Measurements from ENCODE around the gene CREB5. TPM values are rescaled to one million over a fixed set of nuclear protein-coding genes. Genes with fewer than 3 reads are reported as not detected.

The CREB5 gene
- total RNA-seq, 1 experiment from 2014 or later, result 19.2 TPM

DNA sequence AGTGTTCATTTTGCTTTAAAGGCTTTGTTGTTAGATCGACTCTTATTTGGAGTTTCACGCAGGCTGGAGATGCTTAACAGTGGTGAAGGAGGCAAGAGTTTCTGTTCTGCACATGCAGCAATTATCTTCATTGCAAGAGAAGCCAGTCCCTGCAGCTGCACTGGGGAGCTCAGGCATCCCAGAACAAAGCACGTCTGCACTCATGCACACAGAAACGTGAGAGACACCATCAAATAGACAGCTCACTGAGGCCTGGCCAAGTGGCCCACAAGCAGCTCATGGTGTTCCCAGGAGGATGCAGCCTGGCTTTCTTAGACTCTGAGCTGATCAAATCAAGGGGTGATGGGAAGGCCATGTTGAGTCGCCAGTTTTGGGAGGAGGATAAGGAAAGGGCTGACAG lies 246.1 kb downstream of the CREB5 start:
- DNase-seq, result no peak
- CTCF ChIA-PET, result no interaction called here
- no peak overlapping the region for H3K4me3 Mint-ChIP-seq (ENCODE audit: low read depth, unreplicated experiment)
- no TSS peak for BruUV-seq (replicated peaks)
- no peak for TF ChIP-seq CTCF (IDR thresholded peaks at IDR 0.05; ENCODE audit: unreplicated experiment)
- H3K4me1 Mint-ChIP-seq (ENCODE audit: low read depth, unreplicated experiment), result no peaks in the 10 kb centered on the region
- no peaks in the 10 kb centered on the region for H3K36me3 Mint-ChIP-seq (ENCODE audit: insufficient read depth, unreplicated experiment)
- no peak overlapping the region for H3K27ac Mint-ChIP-seq (ENCODE audit: unreplicated experiment)
- peaks cover 4% of the 10 kb centered on the region for H3K9me3 Mint-ChIP-seq (ENCODE audit: low read depth, unreplicated experiment)
- intact Hi-C loops (cut with micrococcal nuclease; ENCODE audit: unreplicated experiment), result no loop called here
- H3K27me3 Mint-ChIP-seq (ENCODE audit: unreplicated experiment), result no peaks in the 10 kb centered on the region

GRCh38 chr7:28660132-28660531 lies 247.8 kb downstream of the CREB5 start:
- intact Hi-C loops (cut with micrococcal nuclease; ENCODE audit: unreplicated experiment), result no loop called here
- H3K4me3 Mint-ChIP-seq (ENCODE audit: low read depth, unreplicated experiment), result no peak overlapping the region
- CTCF ChIA-PET, result interaction anchor here (0.6 to 1.2 kb wide), 5 partner anchors 8 to 712 kb away, joined by 3 to 6 read pairs (median 4); no protein-coding TSS in a partner anchor
- no TSS peak for BruUV-seq (replicated peaks)
- peaks cover 15% of the 10 kb centered on the region for H3K27me3 Mint-ChIP-seq (ENCODE audit: unreplicated experiment)
- no peaks in the 10 kb centered on the region for H3K4me1 Mint-ChIP-seq (ENCODE audit: low read depth, unreplicated experiment)
- no peak for TF ChIP-seq CTCF (IDR thresholded peaks at IDR 0.05; ENCODE audit: unreplicated experiment)
- H3K36me3 Mint-ChIP-seq (ENCODE audit: insufficient read depth, unreplicated experiment), result no peaks in the 10 kb centered on the region
- no peak overlapping the region for H3K27ac Mint-ChIP-seq (ENCODE audit: unreplicated experiment)
- peaks cover 4% of the 10 kb centered on the region for H3K9me3 Mint-ChIP-seq (ENCODE audit: low read depth, unreplicated experiment)
- no peak for DNase-seq

DNA sequence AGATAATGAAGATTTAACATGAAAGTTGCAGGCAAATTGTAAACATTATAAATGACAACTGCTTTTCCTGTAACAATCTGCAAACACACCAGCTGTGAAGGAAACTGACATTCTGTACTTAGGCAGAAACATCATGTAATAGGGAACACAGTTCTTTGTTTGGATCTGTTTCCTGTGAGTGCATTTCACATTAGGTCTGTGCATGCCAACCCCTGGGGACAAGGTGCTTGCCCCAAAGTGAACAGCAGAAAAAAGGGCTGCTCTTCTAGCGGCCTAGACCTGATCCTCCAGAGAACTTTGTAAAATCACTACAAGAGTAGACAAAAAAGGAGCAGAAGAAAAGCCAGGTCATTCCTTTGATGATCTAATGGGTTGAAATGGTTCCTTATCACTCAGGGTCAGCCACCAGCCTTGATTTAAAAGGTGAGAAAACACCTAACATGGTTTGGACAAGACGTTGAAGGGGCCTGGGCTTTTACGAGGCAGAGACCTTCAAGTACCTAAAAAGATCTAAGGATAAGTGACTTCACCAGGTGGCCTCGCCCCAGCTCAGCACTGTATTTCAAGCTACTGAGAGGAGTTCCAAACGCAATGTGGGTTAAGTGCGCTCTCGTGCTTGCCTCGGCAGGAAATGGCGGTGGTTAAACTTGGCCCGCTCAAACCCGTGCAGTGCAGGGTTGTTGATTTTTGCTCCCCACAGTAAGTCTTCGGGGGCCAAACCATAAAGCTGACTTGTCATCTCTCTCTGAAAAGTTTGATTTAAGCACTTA lies 249.7 kb downstream of the CREB5 start:
- DNase-seq, result no peak
- H3K27ac Mint-ChIP-seq (ENCODE audit: unreplicated experiment), result no peak overlapping the region
- H3K4me1 Mint-ChIP-seq (ENCODE audit: low read depth, unreplicated experiment), result no peaks in the 10 kb centered on the region
- H3K4me3 Mint-ChIP-seq (ENCODE audit: low read depth, unreplicated experiment), result no peak overlapping the region
- no peak for TF ChIP-seq CTCF (IDR thresholded peaks at IDR 0.05; ENCODE audit: unreplicated experiment)
- CTCF ChIA-PET, result interaction anchor here (0.8 kb wide), 1 partner anchor 30 kb away, joined by 3 read pairs; no protein-coding TSS in a partner anchor
- H3K9me3 Mint-ChIP-seq (ENCODE audit: low read depth, unreplicated experiment), result peaks cover 4% of the 10 kb centered on the region
- BruUV-seq (replicated peaks), result no TSS peak
- intact Hi-C loops (cut with micrococcal nuclease; ENCODE audit: unreplicated experiment), result no loop called here
- H3K27me3 Mint-ChIP-seq (ENCODE audit: unreplicated experiment), result peaks cover 16% of the 10 kb centered on the region
- H3K36me3 Mint-ChIP-seq (ENCODE audit: insufficient read depth, unreplicated experiment), result no peaks in the 10 kb centered on the region

- DNase-seq, result no peak
- H3K4me3 Mint-ChIP-seq (ENCODE audit: low read depth, unreplicated experiment), result no peak overlapping the region
- H3K27me3 Mint-ChIP-seq (ENCODE audit: unreplicated experiment), result peaks cover 16% of the 10 kb centered on the region
- H3K4me1 Mint-ChIP-seq (ENCODE audit: low read depth, unreplicated experiment), result no peaks in the 10 kb centered on the region
- no peaks in the 10 kb centered on the region for H3K9me3 Mint-ChIP-seq (ENCODE audit: low read depth, unreplicated experiment)
- TF ChIP-seq CTCF (IDR thresholded peaks at IDR 0.05; ENCODE audit: unreplicated experiment), result no peak
- CTCF ChIA-PET, result interaction anchor here (1.1 to 1.7 kb wide), 2 partner anchors 20 to 190 kb away, joined by 4 read pairs; no protein-coding TSS in a partner anchor
- BruUV-seq (replicated peaks), result no TSS peak
- H3K27ac Mint-ChIP-seq (ENCODE audit: unreplicated experiment), result no peak overlapping the region
- intact Hi-C loops (cut with micrococcal nuclease; ENCODE audit: unreplicated experiment), result no loop called here
- no peaks in the 10 kb centered on the region for H3K36me3 Mint-ChIP-seq (ENCODE audit: insufficient read depth, unreplicated experiment)
These were observed 253.8 kb downstream of the CREB5 start for GRCh38 chr7:28666154-28666553.

All from Calu3 (cell line).